GM18868 (cell line): ENCODE data around the gene SLC23A2.

Experiments
- ATAC-seq: cut with Tn5 transposase; IDR thresholded peaks from one replicate; pipeline ENCODE4 v1.9.1; 2021; ENCODE audit warnings: mild to moderate bottlenecking, moderate library complexity; ENCODE audit not compliant: unreplicated experiment

Gene SLC23A2

DNA sequence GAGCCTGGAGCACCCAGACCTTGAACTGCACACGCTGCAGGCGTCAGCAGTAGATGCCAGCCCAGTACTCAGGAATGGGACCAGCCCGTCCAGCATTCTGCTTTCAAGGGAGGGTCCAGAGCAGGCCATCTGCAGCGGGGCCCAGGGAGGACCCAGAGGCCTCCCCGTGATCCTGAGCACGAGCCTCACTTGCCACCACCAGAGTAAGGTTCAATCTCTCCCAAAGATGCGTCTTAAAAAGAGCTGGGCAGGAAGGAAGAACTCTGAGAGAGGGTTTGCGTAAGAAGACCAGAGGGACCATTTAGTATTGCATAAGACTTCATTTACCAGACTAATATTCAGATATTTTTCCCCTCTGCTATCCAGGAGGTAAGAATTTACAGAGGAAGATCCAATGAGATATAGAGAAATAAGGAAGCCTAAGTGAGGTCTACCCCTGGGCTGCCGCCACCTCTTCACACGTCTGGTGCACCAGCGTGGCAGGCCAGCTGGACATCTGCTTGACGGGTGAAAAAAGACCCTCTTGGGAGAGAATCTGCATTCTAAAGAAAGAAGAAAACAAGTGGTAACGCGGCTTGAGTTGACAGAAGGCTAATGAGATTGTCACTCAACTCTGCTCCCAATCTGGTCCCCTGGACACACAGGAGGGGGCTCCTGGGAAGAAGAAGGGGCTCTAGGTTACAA, 172.3 kb downstream of the SLC23A2 start:
- no peak for ATAC-seq

DNA sequence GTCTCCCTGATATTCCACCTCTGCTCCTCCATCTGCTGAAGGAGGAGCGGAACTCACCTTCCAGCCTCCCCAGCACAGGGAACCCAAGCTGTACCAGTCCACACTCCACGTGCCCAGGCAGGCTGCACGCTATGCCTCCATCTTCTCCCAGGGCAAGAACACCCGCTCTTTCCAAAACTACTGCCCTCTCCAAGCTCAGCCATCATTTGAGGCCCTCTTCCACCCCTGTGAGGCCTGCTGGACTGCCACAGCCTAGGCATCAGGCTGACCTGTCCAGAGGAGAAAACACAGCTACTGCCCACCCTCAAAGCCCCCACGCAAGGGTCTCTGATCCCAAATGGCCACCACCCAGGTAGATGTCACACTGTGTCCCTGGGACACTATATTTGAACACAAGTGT, 179.7 kb downstream of the SLC23A2 start:
- ATAC-seq: no peak

DNA sequence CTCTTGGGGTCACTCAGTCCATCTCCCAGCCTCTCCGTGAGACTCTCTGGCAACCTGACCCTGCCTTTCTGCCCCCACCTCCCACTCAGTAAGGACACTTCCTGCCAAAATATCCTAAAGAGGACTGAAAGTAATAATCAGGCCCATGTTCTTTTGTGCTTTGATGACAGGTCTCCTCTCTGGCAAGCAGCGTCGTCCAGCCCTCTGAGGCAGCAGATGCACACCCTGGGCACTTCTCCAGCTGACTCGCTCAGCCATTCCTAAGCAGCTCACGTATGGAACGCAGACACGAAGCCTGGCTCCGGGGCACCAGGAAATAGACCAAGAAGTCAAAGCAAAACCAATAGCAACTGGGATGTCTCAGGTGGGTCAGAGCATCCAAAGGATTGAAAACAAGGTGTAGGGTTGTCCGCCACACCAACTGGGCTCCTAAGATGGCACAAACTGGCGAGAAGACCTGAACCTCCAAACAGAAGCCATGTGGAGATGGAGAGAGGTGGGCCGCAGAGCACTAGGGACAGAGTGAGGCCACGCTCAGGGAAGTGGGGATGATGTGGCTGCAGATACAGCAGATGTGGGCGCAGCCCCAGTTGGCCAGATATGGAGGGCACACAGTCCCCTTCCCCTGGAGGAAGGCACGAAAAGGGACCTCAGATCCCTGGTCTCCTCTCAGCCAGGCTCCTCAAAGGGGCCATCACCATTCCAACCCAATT, 180.3 kb downstream of the SLC23A2 start:
- no peak for ATAC-seq

DNA sequence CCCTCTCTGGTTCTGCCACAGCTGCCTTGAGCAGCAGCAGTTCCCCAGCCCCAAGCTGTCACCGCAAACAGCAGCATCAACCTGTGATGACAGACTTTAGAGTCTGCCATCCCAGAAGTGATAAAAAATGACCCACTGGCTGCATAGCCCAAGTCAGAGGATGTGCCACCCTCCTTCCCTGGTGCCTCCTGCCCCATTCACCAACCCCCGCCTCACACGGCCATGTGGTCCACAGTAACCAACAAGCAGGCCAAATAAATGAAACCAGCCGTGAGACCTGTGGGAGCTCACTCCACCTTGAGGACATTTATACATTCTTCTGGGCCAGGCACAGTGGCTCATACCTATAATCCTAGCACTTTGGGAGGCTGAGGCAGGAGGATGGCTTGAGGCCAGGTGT, 181.4 kb downstream of the SLC23A2 start:
- no peak for ATAC-seq

DNA sequence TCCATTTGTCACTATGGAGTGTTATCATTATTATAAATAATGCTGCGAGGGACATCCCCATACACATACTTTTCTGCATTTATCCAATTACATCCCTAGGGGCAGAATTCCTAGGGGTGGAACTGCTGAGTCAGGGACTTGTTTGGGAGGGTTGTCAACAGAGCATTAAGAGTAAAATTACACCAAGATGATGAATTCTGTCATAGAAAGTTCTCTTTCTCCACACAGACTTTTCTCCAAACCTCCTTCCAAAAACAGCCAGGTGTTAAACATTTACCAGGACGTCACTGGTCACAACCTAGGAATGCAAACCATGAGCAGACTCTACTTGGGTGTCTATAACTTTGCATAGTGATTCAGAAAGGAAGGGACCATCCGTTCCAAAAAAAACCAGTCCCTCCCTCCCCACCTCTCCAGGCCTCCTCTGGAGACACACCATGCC, 184.1 kb downstream of the SLC23A2 start:
- ATAC-seq: no peak

DNA sequence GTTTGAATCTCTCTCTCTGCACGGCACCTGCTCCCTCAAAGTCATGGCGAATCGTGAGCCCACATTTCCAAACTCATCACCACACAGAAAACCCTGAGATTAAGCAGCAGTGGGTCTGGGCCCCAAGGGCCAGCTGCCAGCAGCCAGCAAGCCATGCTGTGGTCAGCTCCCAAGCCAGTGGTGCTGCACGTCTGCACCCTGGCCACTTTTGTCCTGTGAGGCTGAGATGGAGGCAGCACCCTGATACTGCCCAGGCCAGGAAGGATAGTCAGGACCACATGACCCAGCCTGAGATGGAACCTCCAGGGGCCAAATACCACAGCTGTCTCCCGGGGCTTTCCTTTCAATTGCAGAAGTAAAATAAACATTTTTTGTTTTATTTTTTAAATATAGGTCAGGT, 185.7 kb downstream of the SLC23A2 start:
- no peak for ATAC-seq

DNA sequence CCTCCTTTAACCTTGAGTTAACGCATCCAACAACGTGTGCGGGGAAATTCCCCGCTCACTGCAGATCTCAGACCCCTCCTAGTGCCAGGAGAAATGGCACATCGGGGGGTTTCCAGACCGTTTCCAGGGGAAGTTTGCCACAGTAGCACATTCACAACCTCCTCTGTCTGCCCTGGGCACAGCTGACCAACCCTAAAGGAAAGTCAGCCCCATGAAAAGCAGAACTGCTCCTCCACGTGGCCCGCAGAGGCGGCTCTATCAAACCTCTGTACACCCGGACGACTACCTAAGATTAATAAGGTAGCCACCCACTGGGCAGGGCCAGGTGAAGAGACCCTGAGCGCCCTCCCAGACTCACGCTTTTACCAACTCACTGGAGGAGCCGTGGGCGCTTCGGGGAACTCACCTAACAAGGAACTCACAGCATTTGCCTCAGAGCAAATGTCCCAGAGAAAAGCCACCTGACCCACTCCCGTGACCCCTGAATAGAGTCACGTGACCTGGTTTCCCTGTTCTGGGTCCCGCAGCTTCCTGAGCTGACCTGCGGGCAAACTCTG, 186.5 kb downstream of the SLC23A2 start:
- ATAC-seq: peak; percentile 46

DNA sequence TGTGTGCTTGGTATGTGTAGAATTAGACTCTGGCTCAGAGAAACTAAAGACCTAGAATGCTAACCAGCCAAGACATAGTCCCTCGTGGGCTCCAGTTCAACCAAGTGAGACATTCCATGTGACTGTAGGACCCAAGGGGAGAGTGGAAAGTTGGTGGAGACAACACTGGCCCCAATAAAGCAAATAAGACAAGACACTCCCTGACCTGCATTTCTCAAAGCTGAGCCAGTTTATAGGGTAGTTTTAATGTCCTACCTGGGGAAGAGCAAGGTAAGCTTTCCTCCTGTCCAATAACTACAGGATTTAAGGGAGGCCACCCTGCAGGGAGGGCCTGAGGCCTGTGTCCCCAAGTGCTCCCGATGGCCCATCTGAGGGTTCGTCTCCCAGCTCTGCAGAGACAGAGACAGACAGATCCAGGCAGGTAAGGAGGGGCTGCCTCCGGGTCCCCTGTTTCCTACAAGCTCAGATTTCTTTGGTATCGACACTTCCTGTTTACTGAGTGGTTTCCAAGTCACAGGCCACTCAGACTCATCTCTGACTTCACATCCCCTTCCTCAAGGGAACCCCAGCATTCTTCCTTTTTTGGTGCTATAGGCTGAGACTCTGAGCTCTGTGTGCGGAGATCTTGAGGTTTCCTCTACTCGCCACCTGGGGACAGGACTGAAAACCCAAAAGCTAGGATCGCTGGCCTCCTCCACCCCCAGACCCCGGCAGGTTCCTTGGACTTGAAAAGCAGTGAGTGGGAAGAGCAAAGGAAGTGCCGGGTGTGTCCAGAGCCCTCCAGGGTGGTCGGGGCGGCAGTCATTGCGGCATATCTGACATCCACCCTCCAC, 187.2 kb downstream of the SLC23A2 start:
- peak; percentile 55 for ATAC-seq

DNA sequence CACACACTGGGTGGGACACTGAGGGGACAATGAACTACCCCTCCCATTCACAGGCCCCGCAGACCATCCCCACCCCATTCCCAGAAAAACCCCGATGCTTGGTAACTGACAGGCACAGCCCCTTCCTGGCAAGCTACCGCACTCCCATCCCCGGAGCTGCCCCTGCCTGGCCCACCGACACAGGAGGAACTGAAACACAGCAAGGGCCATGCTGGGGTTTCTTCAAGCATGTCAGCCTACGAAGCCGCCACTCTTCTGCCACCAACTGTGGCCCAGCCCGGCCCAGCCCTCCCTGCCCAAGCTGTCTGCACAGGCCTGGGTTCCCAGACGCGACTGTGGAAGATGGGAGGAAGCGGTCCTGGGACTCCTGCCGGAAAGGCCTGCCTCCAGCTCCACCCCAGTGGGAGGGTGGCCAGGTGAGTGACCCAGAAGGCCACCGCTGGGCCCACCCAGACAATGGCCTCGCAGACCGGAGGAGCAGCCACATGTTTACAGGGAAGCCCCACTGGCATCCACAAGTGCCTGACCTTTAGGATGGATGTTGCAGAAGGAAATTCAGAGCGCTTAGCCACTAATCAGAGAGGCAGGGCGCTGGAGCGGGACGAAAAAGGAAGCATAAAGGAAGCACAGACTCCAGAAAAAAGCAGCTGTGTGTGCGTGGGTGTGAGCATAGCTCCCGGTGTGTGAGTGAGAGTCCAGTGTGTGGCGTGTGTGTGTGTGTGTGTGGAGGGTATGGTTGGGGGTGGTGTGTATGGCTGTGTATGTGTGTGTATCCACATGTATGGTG, 188.0 kb downstream of the SLC23A2 start:
- peak; percentile 27 for ATAC-seq

DNA sequence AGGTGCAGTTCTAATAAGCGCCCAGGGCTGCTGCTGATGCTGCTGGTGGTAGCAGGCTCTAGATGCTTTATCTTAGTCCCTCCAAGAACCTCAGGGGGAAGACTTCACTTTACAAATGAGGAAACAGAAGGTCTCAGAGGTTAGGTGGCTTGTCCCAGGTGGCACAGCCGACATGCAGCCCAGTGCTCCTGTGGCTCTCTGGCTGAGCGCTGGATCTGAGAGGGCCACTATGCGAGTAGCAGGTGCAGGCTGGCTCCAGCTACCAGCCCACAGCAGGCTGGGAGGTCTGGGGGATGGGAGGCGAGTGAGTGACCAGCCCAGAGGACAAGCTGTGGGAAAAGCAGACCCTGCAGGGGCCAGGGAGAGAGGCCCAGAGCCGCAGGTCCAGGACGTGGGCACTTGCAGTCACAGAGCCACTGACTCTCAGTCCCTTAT, 188.7 kb downstream of the SLC23A2 start:
- no peak for ATAC-seq

DNA sequence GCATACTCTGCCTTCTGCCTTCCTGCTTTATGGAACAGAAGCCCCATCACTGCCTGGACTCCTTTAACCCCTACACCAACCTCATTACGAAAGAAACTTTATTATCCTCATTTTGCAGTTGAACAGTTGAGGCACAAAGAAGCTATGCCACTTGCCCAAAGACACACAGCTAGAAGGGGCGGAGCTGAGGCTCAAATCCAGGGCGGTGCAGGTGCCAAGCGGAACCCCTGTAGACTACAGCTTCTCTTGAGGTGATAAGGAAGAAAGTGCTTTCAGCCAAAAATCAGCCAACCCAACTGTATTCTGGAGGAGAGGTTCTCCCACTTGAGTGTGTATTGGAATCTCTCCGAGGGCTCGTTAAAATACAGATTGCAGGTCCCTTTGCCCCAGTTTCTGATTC, 189.1 kb downstream of the SLC23A2 start:
- no peak for ATAC-seq

DNA sequence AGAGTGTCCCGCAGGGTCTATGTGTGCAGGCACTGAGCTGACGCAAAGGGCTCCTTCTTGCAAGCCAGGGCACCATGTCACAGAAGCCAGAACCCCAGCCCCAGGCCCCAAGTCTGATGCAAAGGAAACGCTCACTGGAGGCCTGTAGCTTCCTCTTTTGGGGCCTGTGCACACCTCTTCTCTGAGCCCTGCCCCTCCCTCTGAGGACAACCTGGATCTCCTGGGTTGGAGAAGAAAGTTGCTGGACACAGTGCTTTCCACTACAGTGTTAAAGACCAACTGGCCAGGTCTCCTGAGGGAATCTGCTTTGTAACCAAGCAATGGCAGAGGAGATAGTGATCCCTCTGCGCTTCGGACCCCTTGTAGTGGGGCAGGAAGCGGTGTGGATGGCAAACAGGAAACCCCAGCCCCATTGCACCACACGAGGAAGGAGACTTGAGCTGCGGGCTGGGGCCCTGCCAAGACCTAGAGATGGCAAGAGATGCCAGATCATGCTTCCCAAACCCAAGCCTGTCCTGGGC, 189.6 kb downstream of the SLC23A2 start:
- ATAC-seq: no peak

DNA sequence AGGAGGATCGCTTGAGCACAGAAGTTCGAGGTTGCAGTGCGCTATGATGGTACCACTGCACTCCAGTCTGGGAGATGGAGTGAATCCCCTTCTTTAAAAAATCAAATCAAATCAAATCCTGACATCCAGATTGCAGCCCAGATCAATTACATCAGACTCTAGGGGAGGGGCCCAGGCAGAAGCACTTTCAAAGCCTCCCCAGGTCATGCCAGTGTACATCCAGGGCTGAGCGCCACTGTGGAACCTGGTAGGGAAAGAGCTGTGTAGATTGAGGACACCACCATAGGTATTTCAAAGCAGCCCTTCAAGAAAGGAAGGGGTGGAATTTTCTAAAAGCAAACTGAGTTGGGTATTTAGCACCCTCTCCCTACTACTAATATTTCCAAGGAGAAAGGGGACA, 190.1 kb downstream of the SLC23A2 start:
- ATAC-seq: no peak

DNA sequence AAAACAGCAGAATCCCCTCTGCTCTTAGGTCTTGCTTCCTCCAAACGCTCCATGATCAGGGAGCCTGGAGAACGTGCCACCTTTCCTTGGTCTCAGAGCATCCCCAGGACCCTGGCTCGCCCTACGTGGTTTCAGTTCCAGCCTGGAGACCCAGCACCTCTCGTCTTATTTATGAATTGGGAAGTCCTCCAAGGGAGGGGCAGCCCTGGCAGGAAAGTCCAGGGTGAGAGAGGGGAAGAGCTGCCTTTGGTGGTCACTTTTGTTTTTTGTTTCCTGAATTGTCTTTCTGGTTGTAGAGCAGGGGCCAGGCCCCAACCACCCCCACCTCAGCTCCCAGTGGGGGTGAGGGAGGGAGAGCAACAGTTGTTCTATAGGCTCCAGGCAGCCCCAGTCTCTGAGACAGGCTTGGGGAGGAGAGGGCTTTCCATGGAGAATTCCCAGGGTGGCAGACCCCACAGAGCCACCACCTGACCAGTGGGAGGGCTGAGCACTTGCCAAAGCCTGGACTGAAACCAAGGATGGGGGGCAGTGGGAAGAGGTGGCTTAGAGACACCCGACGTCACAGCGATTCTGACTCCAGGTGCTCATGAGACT, 190.8 kb downstream of the SLC23A2 start:
- ATAC-seq: no peak

DNA sequence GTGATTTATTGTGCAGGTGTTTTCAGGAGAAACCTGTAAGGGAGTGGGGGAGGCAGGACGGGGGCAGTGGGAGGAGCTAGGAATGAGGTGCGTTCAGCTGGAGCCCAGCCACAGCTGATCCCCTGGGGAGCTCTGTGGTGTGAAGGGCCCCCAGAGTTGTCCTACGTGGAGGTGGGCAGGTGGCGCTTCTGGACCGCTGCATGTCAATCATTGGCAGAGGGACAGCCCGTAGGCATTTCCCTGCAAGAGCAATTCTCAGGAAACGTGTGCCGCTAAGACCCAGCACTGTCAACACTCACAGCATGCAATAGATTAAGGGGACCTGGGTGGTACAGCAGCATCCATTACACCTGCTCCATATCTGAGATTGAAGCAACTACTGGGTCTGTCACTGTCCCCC, 191.6 kb downstream of the SLC23A2 start:
- ATAC-seq: no peak

DNA sequence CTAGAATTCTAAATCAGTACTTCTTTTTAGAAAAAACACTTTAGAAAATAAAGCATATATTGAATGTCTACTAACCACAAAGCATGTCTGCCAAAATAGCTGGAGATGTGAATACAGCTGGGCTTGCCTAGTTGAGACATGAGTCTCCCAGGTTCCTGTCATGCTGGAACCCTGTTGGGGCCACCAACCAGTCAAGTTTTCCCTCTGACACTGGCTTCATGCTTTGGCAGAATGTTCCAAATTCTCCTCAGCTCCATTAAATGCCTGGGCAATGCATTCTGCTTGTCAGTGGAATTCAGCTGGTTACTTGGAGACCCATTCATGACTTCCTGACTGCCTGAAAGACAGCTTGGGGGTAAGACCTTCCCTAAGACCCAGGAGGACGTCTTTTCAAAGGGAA, 192.4 kb downstream of the SLC23A2 start:
- ATAC-seq: no peak

DNA sequence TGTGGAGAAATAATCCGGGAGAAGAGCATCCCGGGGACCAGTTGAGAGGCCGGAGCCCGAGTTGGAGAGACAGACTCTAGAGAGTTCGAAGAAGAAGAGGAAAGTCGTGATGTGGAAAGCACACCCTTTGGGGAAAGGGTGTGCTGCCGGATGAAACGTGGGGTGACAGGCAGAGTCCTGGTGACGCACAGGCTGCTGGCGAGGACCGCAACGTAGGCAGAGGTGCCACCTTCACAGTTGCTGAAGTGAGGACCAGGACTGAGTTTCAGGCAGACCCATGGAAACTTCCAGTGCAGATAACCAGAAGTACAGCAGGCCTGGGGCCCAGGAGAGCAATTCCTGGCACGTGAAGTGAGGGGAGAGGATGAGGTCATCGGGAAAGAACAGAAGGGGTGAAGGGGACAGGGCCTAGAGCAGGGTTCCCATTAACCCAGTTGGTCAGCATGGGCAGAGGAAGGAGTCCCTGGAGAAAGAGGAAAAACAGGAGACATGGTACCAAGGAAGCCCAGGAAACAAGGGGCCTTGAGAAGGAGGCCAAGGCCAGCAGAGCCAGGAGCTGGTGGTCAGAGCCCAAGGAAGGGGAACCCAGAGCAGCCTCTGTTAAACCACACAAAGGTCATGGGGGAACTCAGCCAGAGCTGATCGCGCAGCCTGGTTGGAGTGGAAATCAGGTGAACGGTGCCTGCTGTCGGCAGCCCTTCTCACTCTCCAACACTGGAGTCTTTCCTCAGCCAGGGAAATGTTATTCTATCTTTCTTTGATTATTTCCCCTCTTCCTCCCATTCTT, 195.5 kb downstream of the SLC23A2 start:
- no peak for ATAC-seq

DNA sequence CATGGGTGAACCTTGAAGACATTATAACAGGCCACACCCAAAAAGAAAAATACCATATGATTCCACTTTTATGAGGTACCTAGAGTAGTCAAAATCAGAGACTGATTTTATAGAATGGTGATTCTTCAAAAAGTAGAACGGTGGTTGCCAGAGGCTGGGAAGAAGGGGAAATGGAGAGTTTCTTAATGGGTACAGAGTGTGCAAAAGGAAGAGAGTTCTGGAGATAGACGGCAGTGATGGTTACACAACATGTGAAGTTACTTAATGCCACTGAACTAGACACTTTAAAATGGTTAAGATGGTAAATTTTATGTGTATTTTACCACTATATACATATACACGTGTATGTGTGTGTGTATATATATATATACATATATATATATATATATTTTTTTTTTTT, 198.8 kb downstream of the SLC23A2 start:
- no peak for ATAC-seq
